Measurements from ENCODE around the gene MTRF1.
"Not testable (repeated sequence)": the region's sequence is repeated elsewhere in the genome, so short reads cannot be mapped to it uniquely, and the experiment has no call there.

MTRF1 gene

DNA sequence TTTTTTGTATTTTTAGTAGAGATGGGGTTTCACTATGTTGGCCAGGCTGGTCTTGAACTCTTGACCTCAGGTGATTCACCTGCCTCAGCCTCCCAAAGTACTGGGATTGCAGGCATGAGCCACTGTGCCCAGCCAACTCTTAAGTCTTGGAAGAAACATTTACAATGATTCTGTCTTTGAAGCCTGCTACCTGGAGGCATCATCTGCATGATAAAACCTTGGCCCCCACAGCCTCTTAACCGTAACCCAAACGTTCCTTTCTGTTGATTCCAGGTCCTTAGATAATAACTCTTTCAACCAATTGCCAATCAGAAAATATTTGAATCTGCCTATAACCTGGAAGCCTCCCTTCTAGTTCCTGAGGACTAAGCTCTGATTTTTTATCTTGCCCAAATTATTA is 15.8 kb upstream of the MTRF1 start:
- not testable (repeated sequence) for DNase-seq

DNA sequence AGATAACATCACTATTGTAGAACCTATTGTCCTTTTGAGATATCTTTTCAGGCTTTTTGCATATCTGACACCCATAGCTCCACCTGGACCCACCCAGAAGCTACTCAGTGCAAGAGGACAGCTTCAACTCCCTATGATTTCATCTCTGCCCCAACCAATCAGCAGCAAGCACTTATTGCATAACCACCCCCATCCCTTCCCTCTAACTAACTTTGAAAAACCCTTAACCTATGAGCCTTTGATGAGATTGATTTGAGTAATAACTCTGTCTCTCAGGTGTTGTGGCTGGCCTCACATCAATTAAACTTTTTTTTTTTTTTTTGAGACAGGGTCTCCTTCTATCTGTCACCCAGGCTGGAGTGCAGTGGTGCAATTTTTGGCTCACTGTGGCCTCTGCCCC is 13.4 kb upstream of the MTRF1 start:
- DNase-seq, result no peak

DNA sequence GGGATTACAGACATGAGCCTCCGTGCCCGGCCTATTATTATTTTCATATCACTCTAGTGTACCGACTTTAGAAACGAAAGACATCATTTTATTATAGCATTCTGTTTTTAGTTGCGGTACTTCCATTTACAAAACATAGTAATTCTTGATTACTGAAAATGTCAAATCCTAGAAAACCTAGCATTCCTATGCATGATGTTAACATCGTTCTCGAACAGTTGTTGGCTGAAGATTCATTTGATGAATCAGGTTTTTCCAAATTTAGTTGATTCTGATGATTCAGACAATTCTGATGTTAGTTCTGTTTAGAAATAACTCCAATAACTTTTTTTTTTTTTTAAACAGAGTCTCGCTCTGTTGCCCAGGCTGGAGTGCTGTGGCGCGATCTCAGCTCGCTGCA is 11.5 kb upstream of the MTRF1 start:
- no peak for DNase-seq

GRCh38 chr13:41273831-41274441 is 10.6 kb upstream of the MTRF1 start:
- DNase-seq, result no peak

- DNase-seq, result no peak
These were observed 8.3 kb upstream of the MTRF1 start for GRCh38 chr13:41271456-41272285.

- DNase-seq, result peak; percentile 66
These were observed 5.4 kb upstream of the MTRF1 start for GRCh38 chr13:41268764-41269163.

DNA sequence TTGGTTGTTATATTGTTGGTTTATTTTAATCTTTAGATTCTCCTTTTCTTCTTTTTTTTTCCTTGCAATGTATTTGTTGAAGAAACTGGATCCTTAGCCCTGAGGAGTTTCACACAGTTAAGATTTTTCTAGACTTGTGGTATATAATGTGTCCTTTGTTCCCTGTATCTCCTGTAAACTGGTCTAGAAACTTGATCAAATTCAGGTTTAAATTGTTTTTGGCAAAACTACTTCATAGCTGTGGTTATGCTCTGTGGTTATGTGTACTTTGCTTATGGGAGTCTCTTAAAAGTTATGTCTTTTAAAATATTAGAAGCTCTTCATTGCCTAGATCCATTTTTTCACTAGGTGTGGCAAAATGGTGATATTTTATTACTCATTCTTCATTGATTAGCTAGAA is 3.7 kb upstream of the MTRF1 start:
- DNase-seq, result no peak

GRCh38 chr13:41259875-41260501 is 3.4 kb downstream of the MTRF1 start:
- no peak for DNase-seq

GRCh38 chr13:41257535-41257934 is 5.8 kb downstream of the MTRF1 start:
- no peak for DNase-seq

- no peak for DNase-seq
These were observed 8.5 kb downstream of the MTRF1 start for GRCh38 chr13:41254902-41255301.

GRCh38 chr13:41250993-41251392 is 12.4 kb downstream of the MTRF1 start:
- no peak for DNase-seq

GRCh38 chr13:41246969-41247680 is 16.3 kb downstream of the MTRF1 start:
- DNase-seq, result no peak

DNA sequence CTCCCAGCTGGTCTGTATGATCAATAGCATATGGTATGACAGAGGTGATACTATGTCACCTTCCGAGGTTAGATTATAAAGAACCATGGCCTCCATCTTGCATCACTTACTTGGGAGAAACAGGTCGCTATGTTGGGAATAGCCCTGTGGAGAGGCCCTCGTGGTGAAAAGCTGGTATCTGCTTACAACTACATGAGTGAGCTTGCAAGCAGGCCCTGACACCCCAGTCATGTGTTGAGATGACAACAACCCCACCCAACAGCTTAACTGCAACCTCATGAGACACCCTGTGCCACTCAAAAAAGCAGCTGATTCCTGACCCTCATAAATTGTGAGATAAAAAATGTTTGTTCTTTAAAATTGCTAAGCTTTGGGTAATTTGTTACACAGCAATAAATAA is 18.8 kb downstream of the MTRF1 start:
- DNase-seq, result no peak

DNA sequence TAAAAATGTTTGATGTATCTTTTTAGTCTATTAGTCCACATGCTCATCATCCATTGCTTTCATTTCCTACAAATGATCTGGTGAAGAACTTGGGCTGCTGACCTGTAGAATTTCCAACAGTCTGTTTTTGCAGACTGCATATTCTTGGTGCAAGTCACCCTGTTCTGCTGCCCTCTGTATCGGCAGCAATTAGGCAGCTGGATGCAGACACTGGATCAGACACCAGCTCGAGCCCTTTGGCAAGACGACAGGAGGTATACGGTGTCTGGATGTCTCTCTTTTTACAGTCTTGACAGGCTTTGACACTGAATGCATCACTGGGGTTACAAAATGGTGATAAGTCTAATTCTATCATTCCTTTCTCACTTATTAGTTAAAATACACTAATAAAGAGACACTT is 21.8 kb downstream of the MTRF1 start:
- DNase-seq, result no peak

GRCh38 chr13:41236369-41236768 is 27.0 kb downstream of the MTRF1 start:
- no peak for DNase-seq

DNA sequence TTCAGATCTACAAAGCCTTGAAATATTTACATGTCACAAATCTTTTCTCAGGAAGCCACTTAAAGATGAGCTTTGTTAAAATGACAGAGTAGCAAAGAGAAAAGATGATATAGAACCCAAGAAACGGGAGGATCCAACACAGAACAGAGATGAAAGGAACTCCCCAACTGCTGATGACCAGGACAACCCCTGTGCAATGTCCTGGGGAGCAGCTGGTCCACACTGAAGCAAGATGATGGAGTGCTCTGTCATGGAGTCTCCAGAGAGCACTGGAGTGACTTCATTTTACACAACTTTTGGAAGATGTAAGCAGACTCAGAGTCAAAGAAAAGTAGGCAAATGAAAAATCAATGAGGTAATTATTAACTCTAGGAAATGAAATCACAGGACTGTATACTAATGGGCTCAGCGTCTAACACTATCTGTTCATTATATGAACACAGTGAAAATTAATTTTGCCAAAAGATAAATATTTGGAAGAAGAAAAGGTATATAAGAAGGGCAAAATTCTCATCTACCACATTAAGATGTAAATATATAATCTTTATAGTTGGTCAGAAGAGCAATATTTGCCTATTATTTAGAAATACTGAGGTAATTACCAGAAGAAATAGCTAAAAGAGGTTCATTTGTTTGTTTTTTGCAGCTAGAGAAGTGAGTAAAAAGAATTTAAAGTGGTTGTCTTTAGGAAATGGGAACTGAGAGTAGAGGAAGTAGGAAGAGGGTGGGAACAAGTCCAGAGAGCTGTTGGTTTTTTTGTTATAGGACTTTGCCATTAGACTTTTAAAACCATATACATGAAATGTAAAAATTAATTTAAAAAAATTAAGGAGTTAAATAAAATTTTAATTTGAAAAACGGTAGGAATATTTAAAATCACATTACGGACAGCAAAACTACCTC is 30.5 kb downstream of the MTRF1 start:
- no peak for DNase-seq

DNA sequence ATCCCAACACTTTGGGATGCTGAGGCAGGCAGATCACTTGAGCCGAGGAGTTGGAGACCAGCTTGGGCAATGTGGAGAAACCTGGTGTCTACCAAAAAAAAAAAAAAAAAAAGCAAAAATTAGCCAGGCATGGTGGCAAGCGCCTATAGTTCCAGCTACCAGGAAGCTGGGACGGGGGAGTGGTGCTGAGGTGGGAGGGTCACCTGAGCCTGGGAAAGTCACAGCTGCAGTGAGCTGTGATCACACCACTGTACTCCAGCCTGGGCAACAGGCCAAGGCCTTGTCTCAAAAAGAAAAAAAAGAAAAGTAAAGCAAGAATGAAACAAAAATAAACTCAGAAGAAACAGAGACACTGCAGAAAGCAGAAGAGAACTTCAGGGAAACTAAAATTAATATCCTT is 31.6 kb downstream of the MTRF1 start:
- peak; percentile 14 for DNase-seq

GRCh38 chr13:41231025-41231677 is 32.2 kb downstream of the MTRF1 start:
- DNase-seq, result no peak

DNA sequence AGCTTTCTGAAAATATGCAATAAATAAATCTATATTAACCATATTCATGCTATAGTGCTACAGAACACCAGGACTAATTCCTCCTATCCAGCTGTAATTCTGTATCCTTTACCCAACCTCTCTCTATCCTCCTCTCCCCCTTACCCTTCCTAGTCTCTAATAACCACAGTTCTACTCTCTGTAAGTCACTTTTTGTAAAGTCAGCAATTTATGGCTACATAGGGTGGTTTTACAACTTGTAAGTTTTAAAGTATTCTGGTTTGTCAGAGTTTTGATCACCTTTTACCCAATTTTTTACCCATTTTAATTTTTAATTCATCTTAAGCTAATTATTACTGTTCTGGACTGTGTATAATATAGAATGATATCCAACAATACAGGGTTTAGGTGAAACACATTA is 34.0 kb downstream of the MTRF1 start:
- DNase-seq, result no peak

- DNase-seq, result no peak
These were observed 39.0 kb downstream of the MTRF1 start for GRCh38 chr13:41224113-41225110.

All from OCI-M1 (cell line).